ENCODE results near the gene PHLDA2.

PHLDA2 gene

GRCh38 chr11:2896047-2896446 is 33.2 kb downstream of the PHLDA2 start:
- Histone ChIP-seq H2AFZ (ENCODE audit: low read depth, low read length) (no peak overlapping the region), H3K9me3 (ENCODE audit: insufficient read depth, low read length, severe bottlenecking) (no peaks in the 10 kb centered on the region), H3K36me3 (ENCODE audit: insufficient read depth, low read length) (no peaks in the 10 kb centered on the region), H3K4me1 (ENCODE audit: insufficient read depth, low read length) (peaks cover 21% of the 10 kb centered on the region), H3K27me3 (ENCODE audit: insufficient read depth, low read length, poor library complexity) (no peaks in the 10 kb centered on the region), H3K4me2 (ENCODE audit: insufficient read depth, low read length) (no peak overlapping the region), H3K4me3 (ENCODE audit: low read depth in 1 of 2, low read length in 2 of 2) (no peak overlapping the region), H3K9ac (ENCODE audit: low read depth, low read length) (no peak overlapping the region), H3K79me2 (ENCODE audit: insufficient read depth, low read length) (no peaks in the 10 kb centered on the region), H4K20me1 (ENCODE audit: insufficient read depth, low read length) (no peaks in the 10 kb centered on the region), H3K27ac (ENCODE audit: low read length) (no peak overlapping the region)
- TF ChIP-seq, protein P1, sequence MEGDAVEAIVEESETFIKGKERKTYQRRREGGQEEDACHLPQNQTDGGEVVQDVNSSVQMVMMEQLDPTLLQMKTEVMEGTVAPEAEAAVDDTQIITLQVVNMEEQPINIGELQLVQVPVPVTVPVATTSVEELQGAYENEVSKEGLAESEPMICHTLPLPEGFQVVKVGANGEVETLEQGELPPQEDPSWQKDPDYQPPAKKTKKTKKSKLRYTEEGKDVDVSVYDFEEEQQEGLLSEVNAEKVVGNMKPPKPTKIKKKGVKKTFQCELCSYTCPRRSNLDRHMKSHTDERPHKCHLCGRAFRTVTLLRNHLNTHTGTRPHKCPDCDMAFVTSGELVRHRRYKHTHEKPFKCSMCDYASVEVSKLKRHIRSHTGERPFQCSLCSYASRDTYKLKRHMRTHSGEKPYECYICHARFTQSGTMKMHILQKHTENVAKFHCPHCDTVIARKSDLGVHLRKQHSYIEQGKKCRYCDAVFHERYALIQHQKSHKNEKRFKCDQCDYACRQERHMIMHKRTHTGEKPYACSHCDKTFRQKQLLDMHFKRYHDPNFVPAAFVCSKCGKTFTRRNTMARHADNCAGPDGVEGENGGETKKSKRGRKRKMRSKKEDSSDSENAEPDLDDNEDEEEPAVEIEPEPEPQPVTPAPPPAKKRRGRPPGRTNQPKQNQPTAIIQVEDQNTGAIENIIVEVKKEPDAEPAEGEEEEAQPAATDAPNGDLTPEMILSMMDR (IDR thresholded peaks at IDR 0.05; ENCODE audit: borderline replicate concordance, extremely low read depth, low read length, poor library complexity, severe bottlenecking), result no peak
- no peak for TF ChIP-seq EZH2 (IDR thresholded peaks at IDR 0.05; ENCODE audit: borderline replicate concordance, low read depth, low read length, severe bottlenecking)
- ATAC-seq (ENCODE audit: insufficient read depth, low read depth) (no peak), DNase-seq (no peak)

GRCh38 chr11:2893935-2894334 is 35.3 kb downstream of the PHLDA2 start:
- no peak overlapping the region for H3K4me3 ChIP-seq (ENCODE audit: low read depth in 1 of 2, low read length in 2 of 2)
- H3K36me3 ChIP-seq (ENCODE audit: insufficient read depth, low read length), result no peaks in the 10 kb centered on the region
- H4K20me1 ChIP-seq (ENCODE audit: insufficient read depth, low read length), result no peaks in the 10 kb centered on the region
- TF ChIP-seq EZH2 (IDR thresholded peaks at IDR 0.05; ENCODE audit: borderline replicate concordance, low read depth, low read length, severe bottlenecking), result no peak
- TF ChIP-seq, protein P1 (IDR thresholded peaks at IDR 0.05; ENCODE audit: borderline replicate concordance, extremely low read depth, low read length, poor library complexity, severe bottlenecking), result no peak
- peaks cover 26% of the 10 kb centered on the region for H3K4me1 ChIP-seq (ENCODE audit: insufficient read depth, low read length)
- H3K27ac ChIP-seq (ENCODE audit: low read length), result no peak overlapping the region
- no peaks in the 10 kb centered on the region for H3K79me2 ChIP-seq (ENCODE audit: insufficient read depth, low read length)
- ATAC-seq (ENCODE audit: insufficient read depth, low read depth), result no peak
- no peak overlapping the region for H2AFZ ChIP-seq (ENCODE audit: low read depth, low read length)
- no peak overlapping the region for H3K9ac ChIP-seq (ENCODE audit: low read depth, low read length)
- no peaks in the 10 kb centered on the region for H3K27me3 ChIP-seq (ENCODE audit: insufficient read depth, low read length, poor library complexity)
- no peaks in the 10 kb centered on the region for H3K9me3 ChIP-seq (ENCODE audit: insufficient read depth, low read length, severe bottlenecking)
- no peak for DNase-seq
- H3K4me2 ChIP-seq (ENCODE audit: insufficient read depth, low read length), result no peak overlapping the region

- Histone ChIP-seq H2AFZ (ENCODE audit: low read depth, low read length) (peak overlapping the region; percentile 93), H3K9ac (ENCODE audit: low read depth, low read length) (peak overlapping the region; percentile 65), H3K27ac (ENCODE audit: low read length) (peak overlapping the region; percentile 78), H3K9me3 (ENCODE audit: insufficient read depth, low read length, severe bottlenecking) (no peaks in the 10 kb centered on the region), H3K79me2 (ENCODE audit: insufficient read depth, low read length) (no peaks in the 10 kb centered on the region), H3K4me1 (ENCODE audit: insufficient read depth, low read length) (peaks cover 26% of the 10 kb centered on the region), H3K4me2 (ENCODE audit: insufficient read depth, low read length) (peak overlapping the region; percentile 79), H3K4me3 (ENCODE audit: low read depth in 1 of 2, low read length in 2 of 2) (peak overlapping the region; percentile 25 to 64; a peak in 3 of 4 replicates), H4K20me1 (ENCODE audit: insufficient read depth, low read length) (no peaks in the 10 kb centered on the region), H3K27me3 (ENCODE audit: insufficient read depth, low read length, poor library complexity) (no peaks in the 10 kb centered on the region), H3K36me3 (ENCODE audit: insufficient read depth, low read length) (no peaks in the 10 kb centered on the region)
- no peak for TF ChIP-seq EZH2 (IDR thresholded peaks at IDR 0.05; ENCODE audit: borderline replicate concordance, low read depth, low read length, severe bottlenecking)
- TF ChIP-seq, protein P1 (IDR thresholded peaks at IDR 0.05; ENCODE audit: borderline replicate concordance, extremely low read depth, low read length, poor library complexity, severe bottlenecking), result peak; percentile 55
- DNase-seq, result no peak
- ATAC-seq (ENCODE audit: insufficient read depth, low read depth), result peak; percentile 28
Observed at GRCh38 chr11:2892967-2893528, 36.2 kb downstream of the PHLDA2 start.

Measured in DND-41 (cell line).